Measurements from ENCODE around the gene CD300LB. TPM values are rescaled to one million over a fixed set of nuclear protein-coding genes. Genes with fewer than 3 reads are reported as not detected.

The CD300LB gene
- total and polyA plus RNA-seq, 10 of the 15 experiments (the other 5 are each of a cell fraction or from before 2014, with no cell fraction given) = 0.08 to 0.57 (median 0.25) TPM; not detected in 4

- no peak for TF ChIP-seq ZBTB4 (CRISPR knock-in tag; IDR thresholded peaks at IDR 0.05)
- TF ChIP-seq ZNF274 (IDR thresholded peaks at IDR 0.05; ENCODE audit: insufficient read depth, insufficient read length) = no peak
- TF ChIP-seq SMAD1 (IDR thresholded peaks at IDR 0.05; ENCODE audit: low read depth, partially characterized antibody) = no peak
- no peak for TF ChIP-seq CTCF (IDR thresholded peaks at IDR 0.05 in 2 of 3, conservative IDR thresholded peaks at IDR 0.05 in 1 of 3; ENCODE audit: control insufficient read depth in 2 of 3, extremely low read depth in 1 of 3, insufficient read depth in 1 of 3, low read depth in 3 of 3, low read length in 3 of 3)
- no peak for TF ChIP-seq PBX3 (IDR thresholded peaks at IDR 0.05; ENCODE audit: insufficient replicate concordance, low read depth, low read length)
- no peak for TF ChIP-seq TBL1XR1 (IDR thresholded peaks at IDR 0.05; ENCODE audit: low read depth, low read length)
- no peak for TF ChIP-seq MYC (IDR thresholded peaks at IDR 0.05; ENCODE audit: insufficient read depth, insufficient read length, insufficient replicate concordance, low read length, severe bottlenecking)
- TF ChIP-seq, protein P1, sequence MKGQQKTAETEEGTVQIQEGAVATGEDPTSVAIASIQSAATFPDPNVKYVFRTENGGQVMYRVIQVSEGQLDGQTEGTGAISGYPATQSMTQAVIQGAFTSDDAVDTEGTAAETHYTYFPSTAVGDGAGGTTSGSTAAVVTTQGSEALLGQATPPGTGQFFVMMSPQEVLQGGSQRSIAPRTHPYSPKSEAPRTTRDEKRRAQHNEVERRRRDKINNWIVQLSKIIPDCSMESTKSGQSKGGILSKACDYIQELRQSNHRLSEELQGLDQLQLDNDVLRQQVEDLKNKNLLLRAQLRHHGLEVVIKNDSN (IDR thresholded peaks at IDR 0.05; ENCODE audit: borderline replicate concordance, extremely low read length, insufficient read depth, low read depth, low read length) = no peak
- TF ChIP-seq PAX8 (IDR thresholded peaks at IDR 0.05) = no peak
- no peak for TF ChIP-seq MYB (IDR thresholded peaks at IDR 0.05; ENCODE audit: borderline replicate concordance, low read depth, low read length)
- TF ChIP-seq, protein P2, sequence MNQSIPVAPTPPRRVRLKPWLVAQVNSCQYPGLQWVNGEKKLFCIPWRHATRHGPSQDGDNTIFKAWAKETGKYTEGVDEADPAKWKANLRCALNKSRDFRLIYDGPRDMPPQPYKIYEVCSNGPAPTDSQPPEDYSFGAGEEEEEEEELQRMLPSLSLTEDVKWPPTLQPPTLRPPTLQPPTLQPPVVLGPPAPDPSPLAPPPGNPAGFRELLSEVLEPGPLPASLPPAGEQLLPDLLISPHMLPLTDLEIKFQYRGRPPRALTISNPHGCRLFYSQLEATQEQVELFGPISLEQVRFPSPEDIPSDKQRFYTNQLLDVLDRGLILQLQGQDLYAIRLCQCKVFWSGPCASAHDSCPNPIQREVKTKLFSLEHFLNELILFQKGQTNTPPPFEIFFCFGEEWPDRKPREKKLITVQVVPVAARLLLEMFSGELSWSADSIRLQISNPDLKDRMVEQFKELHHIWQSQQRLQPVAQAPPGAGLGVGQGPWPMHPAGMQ (IDR thresholded peaks at IDR 0.05; ENCODE audit: borderline replicate concordance) = no peak
- no peak for TF ChIP-seq REST (IDR thresholded peaks at IDR 0.05; ENCODE audit: low read depth, low read length)
- no peak for TF ChIP-seq KLF5 (IDR thresholded peaks at IDR 0.05; ENCODE audit: partially characterized antibody)
- no peak for TF ChIP-seq EP300 (IDR thresholded peaks at IDR 0.05; ENCODE audit: borderline replicate concordance in 1 of 2, control insufficient read depth in 1 of 2, low read depth in 2 of 2, low read length in 2 of 2)
- TF ChIP-seq ZBED1 (IDR thresholded peaks at IDR 0.05; ENCODE audit: borderline replicate concordance) = no peak
Observed at GRCh38 chr17:74521701-74522201, 9.5 kb downstream of the CD300LB start (continued).

Measured in GM12878 (cell line).